GM18868 (cell line): ENCODE data around the gene CCDC12.

ENCODE experiments used
- ATAC-seq: cut with Tn5 transposase; IDR thresholded peaks from one replicate; pipeline ENCODE4 v1.9.1; 2021; ENCODE audit warnings: mild to moderate bottlenecking, moderate library complexity; ENCODE audit not compliant: unreplicated experiment

Gene CCDC12

GRCh38 chr3:46910166-46910760 lies 66.3 kb downstream of the CCDC12 start:
- ATAC-seq, result no peak

- no peak for ATAC-seq
These were observed 66.9 kb downstream of the CCDC12 start for GRCh38 chr3:46909535-46910161.

GRCh38 chr3:46908986-46909534 lies 67.5 kb downstream of the CCDC12 start:
- ATAC-seq, result no peak

DNA sequence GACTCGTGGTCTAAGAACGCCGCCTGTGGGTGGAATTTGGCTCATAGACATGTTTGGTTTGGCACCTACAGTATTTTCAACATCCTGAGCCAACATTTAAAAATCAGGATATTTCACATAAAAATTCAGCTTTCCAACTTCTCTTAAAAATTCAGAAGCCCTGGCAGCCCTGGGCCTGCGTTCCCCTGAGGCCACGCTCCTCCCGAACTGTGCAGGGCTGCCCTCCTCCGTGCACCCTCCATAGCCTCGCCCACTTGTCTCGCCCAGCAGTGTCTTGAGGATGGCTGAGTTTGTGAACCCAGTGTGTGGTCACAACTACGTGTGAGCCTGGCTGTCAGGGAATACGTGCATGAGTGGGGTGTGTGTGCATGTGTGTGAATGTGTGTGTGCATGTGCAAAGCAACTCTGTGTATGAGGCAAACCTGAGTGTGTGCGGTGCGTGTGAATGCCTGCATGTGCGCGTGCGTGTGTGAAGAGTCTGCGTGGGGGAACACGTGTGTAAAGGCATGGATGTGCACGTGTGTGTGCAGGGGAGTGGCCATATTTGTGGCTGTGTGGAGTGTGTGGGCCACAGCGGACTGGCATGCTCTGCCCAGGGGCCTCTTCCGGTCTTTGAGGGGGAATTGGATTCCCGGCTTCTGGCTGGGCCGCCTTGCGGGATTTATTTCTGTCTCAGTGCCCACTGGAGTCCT lies 68.1 kb downstream of the CCDC12 start:
- ATAC-seq, result no peak

GRCh38 chr3:46907960-46908293 lies 68.6 kb downstream of the CCDC12 start:
- ATAC-seq, result no peak

GRCh38 chr3:46907271-46907670 lies 69.3 kb downstream of the CCDC12 start:
- no peak for ATAC-seq

DNA sequence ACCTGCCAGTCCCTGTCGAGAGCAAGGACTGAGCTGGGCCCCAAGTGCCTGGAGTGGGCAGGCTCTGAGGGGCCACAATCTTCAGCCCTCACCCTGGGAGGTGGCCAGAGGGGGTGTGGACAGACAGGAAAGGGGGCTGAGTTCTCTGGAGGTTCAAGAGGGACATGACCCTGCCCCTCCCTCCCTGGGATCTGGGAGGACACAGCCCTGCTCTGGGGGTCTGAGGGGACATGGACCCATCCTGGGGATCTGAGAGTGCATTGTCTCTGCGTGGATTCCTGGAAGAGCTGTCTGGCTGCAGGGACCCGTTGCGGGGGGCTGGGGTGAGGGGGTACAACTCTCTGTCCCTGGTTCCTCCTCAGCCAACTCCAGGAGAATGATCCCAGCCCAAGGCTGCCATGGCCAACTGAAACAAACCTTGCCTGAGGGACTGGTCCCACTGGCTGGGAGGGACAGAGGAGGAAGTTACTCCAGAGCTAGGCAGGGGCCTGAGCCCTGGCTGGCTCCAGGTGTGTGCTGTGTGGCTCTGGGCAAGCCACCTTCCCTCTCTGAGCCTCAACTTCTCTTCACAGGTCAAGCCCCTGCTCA lies 70.0 kb downstream of the CCDC12 start:
- no peak for ATAC-seq

DNA sequence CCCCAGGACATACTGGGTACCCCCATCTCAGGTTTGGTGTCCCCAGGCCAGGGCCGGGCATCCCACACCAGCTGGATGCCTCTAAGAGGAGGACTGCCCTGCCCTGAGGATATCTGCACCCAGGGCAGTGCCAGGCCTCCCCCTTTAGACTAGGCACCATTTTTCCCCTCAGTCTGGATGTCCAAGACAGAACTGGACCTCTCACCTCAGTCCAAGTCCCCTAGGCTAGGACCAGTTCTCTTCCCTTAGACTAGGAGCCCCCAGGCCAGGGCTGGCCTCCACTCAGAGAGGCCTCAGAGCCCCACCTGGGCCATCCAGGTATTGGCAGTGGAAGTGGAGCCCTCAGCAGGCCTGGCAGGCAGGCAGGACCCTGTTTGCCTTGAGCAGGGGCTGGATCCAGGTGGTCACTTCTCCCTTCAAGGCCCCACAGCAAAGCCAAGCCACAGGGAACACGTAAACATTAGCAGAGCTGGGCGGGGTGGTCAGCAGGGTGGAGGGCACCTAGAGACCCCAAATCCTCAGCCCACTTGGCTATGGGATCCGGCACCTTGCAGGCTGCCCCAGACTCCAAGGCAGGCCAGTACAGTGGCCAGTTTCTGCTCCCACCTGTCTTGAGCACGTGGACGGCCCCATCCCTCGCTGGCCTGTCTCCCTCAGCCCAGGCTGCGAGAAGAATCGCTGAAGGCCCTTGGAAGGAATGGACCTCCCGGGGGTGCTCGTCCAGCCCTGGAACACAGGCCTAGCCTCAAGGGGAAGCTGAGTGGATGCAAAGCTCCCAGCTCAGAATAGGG lies 70.7 kb downstream of the CCDC12 start:
- no peak for ATAC-seq

DNA sequence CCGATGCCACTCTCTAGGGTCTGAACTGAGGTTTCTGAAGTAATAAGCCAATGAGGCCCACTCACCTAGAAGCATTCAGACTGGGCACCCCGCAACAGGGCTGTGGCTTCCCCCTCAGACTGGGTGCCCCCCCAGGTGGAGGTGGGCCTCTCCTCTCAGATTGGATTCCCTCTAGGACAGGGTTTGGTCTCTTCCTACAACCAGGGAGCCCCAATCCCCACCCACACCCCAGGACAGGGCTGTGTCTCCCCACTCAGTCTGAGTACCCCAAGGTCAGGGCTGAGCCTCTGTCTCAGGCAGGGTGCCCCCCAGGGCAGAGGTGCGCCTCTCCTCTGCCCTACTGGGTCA lies 71.4 kb downstream of the CCDC12 start:
- no peak for ATAC-seq

GRCh38 chr3:46904303-46905212 lies 72.0 kb downstream of the CCDC12 start:
- no peak for ATAC-seq

- ATAC-seq, result no peak
These were observed 72.9 kb downstream of the CCDC12 start for GRCh38 chr3:46903341-46904302.

- ATAC-seq, result no peak
These were observed 74.3 kb downstream of the CCDC12 start for GRCh38 chr3:46902188-46902631.

DNA sequence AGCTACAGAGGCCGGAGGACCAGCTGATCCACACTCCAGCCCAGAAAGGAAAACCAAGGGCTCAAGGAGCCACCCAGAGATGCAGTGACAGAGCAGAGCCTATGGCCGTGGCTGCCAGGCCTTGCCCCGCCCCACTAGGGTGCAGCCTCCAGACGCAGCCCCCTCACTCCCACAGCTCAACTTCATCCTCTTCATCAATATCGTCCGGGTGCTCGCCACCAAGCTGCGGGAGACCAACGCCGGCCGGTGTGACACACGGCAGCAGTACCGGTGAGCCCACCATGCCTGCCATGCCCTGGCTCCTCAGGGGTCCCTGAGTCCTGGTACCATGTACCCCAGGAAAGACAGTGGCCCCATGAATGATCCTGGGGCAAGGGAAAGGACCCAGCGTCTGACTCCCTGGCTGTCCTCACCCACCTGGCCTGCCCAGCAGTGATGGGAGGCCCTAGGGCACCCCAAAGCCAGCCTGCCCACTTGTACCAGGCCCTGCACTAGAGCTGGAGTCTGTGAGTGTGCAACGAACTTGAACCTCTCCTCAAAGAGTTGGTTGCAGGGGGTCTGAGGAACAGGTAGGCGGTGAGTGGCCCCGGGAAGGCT lies 74.9 kb downstream of the CCDC12 start:
- ATAC-seq, result no peak

- no peak for ATAC-seq
These were observed 75.5 kb downstream of the CCDC12 start for GRCh38 chr3:46901061-46901460.

DNA sequence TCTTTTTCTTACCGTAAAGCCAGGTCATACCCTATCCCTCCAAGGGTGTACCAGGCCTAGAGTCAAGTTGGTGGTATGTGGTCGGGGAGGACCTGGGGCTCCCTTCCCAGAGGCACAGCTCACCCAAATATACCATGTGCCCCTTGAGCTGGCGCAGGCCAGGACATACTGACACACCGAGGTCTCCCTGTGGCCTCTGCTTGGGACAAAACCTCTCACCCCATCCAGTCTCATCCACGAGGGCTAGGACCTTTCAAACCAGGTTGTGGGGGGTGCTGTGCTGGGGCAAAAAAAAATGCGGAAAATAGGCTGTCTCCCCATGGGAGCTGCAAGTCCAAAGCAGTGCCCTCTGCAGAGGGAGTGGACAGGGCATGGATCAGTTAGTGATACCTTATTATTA lies 76.2 kb downstream of the CCDC12 start:
- ATAC-seq, result no peak

GRCh38 chr3:46900007-46900292 lies 76.6 kb downstream of the CCDC12 start:
- no peak for ATAC-seq

- no peak for ATAC-seq
These were observed 77.2 kb downstream of the CCDC12 start for GRCh38 chr3:46899151-46900006.
